ENCODE data around the gene SMG7.

The SMG7 gene

GRCh38 chr1:183582021-183582713 lies 109.9 kb downstream of the SMG7 start:
- DNase-seq (ENCODE audit: low read depth): no peak
- TF ChIP-seq, protein P1, sequence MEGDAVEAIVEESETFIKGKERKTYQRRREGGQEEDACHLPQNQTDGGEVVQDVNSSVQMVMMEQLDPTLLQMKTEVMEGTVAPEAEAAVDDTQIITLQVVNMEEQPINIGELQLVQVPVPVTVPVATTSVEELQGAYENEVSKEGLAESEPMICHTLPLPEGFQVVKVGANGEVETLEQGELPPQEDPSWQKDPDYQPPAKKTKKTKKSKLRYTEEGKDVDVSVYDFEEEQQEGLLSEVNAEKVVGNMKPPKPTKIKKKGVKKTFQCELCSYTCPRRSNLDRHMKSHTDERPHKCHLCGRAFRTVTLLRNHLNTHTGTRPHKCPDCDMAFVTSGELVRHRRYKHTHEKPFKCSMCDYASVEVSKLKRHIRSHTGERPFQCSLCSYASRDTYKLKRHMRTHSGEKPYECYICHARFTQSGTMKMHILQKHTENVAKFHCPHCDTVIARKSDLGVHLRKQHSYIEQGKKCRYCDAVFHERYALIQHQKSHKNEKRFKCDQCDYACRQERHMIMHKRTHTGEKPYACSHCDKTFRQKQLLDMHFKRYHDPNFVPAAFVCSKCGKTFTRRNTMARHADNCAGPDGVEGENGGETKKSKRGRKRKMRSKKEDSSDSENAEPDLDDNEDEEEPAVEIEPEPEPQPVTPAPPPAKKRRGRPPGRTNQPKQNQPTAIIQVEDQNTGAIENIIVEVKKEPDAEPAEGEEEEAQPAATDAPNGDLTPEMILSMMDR (IDR thresholded peaks at IDR 0.05; ENCODE audit: insufficient read depth, low read depth, low read length, missing control alignments): no peak
- H3K4me3 ChIP-seq (ENCODE audit: low read length): no peak overlapping the region

DNA sequence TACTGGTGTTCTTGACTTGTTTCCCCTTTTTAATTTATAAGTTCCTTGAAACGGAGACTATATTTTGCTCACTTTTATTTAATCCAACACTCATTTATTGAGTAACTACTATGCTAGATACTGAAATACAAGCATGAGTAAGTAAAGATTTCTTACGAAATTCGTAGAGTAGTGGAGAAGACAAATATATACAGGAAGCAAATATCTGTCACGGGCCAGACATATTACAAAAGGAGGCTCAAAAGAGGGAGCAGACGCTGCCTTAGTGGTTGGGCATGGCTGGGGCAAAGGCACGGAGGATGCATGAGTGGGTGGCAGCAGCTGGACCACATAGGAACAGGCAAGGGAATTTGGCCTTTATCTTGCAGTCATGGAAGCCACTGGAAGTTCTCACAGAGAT lies 111.2 kb downstream of the SMG7 start:
- TF ChIP-seq, protein P1 (IDR thresholded peaks at IDR 0.05; ENCODE audit: insufficient read depth, low read depth, low read length, missing control alignments): no peak
- DNase-seq (ENCODE audit: low read depth): peak; percentile 34
- H3K4me3 ChIP-seq (ENCODE audit: low read length): no peak overlapping the region

DNA sequence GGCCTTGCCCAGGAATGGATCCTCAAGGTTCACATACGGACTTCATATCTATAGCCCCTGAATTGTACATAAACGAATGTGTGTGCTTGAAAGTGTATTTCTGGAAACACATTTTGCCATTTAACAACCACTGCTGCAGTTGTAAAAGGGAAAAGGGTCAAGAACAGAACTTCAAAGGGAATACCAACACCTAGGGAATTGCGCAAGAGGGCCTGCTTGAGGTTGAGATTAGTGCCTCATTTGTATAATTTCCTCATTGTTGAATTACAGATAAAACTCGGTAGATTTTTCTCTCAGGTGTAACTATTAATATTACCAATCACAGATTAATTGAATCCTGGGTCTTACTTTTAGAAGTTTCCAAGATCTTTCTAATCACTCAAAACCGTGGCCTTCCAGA lies 111.8 kb downstream of the SMG7 start:
- no peak overlapping the region for H3K4me3 ChIP-seq (ENCODE audit: low read length)
- DNase-seq (ENCODE audit: low read depth): no peak
- TF ChIP-seq, protein P1 (IDR thresholded peaks at IDR 0.05; ENCODE audit: insufficient read depth, low read depth, low read length, missing control alignments): no peak

DNA sequence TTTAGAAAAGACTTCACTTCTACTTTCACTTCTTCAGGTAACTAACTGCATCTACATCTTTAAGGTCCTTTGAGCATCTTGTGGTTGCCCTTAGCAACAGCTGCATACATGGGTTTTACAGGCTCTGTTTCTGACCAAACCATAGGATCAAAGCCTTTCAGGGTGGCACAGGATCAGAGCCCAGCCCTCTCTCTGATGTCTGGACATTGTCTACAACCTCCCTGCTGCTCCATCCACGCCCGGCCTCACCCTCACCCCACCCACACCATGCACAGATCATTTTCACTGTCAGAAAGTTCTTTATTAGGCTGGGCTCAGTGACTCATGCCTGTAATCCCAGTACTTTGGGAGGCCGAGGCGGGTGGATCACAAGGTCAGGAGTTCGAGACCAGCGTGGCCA lies 112.7 kb downstream of the SMG7 start:
- H3K4me3 ChIP-seq (ENCODE audit: low read length): no peak overlapping the region
- TF ChIP-seq, protein P1 (IDR thresholded peaks at IDR 0.05; ENCODE audit: insufficient read depth, low read depth, low read length, missing control alignments): no peak
- peak; percentile 36 for DNase-seq (ENCODE audit: low read depth)

GRCh38 chr1:183586455-183586854 lies 114.2 kb downstream of the SMG7 start:
- TF ChIP-seq, protein P1 (IDR thresholded peaks at IDR 0.05; ENCODE audit: insufficient read depth, low read depth, low read length, missing control alignments): no peak
- DNase-seq (ENCODE audit: low read depth): no peak

GRCh38 chr1:183586926-183587325 lies 114.6 kb downstream of the SMG7 start:
- H3K4me3 ChIP-seq (ENCODE audit: low read length): no peak overlapping the region
- TF ChIP-seq, protein P1 (IDR thresholded peaks at IDR 0.05; ENCODE audit: insufficient read depth, low read depth, low read length, missing control alignments): no peak
- no peak for DNase-seq (ENCODE audit: low read depth)

More at GRCh38 chr1:183586455-183586854, 114.2 kb downstream of the SMG7 start:
- no peak overlapping the region for H3K4me3 ChIP-seq (ENCODE audit: low read length)

GRCh38 chr1:183588827-183589226 lies 116.5 kb downstream of the SMG7 start:
- H3K4me3 ChIP-seq (ENCODE audit: low read length): no peak overlapping the region
- peak; percentile 36 for DNase-seq (ENCODE audit: low read depth)
- TF ChIP-seq, protein P1 (IDR thresholded peaks at IDR 0.05; ENCODE audit: insufficient read depth, low read depth, low read length, missing control alignments): no peak
